ENCODE results near the gene PGA4. TPM values are rescaled to one million over a fixed set of nuclear protein-coding genes. Genes with fewer than 3 reads are reported as not detected.
"Not testable (repeated sequence)": the region's sequence is repeated elsewhere in the genome, so short reads cannot be mapped to it uniquely, and the experiment has no call there.

The PGA4 gene
- total RNA-seq, 1 experiment from 2014 or later: not detected

DNA sequence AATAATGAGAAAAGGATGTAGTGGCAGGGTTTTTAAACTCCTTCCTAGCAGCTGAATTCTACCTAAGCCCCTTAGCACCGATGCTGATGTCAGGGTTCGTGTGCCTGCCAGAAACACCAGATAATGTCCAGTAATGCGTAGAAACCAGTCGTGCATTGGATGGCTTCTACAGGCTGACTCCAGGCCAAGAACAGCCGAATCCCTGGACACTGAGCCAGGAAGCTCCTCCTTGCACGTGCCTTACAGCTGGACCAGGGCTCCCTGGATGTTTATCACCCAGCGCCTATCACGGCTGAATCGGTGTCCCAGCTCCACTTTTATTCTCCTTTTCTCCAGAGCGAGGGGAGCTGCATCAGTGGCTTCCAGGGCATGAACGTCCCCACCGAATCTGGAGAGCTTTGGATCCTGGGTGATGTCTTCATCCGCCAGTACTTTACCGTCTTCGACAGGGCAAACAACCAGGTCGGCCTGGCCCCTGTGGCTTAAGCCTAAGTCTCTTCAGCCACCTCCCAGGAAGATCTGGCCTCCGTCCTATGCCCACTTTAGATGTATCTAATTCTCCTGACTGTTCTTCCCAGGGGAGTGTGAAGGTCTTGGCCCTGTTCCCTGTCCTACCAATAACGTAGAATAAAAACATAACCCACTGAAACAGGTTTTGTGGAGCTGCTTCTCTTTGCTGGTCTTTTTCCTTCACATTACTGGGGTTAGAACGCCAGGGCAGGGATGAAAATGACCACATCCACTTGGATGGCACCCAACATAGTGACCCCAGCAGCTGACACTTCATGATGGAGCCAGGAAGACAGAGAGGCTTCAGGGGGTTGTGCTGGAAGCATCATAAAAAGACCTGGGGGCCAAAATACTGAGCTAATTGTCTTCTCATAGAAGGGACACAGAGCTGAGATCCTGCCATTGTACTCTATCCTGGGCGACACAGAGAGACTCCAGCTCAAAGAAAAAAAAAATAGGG, 28.9 kb downstream of the PGA4 start:
- not testable (repeated sequence) for DNase-seq (ENCODE audit: low read depth)

DNA sequence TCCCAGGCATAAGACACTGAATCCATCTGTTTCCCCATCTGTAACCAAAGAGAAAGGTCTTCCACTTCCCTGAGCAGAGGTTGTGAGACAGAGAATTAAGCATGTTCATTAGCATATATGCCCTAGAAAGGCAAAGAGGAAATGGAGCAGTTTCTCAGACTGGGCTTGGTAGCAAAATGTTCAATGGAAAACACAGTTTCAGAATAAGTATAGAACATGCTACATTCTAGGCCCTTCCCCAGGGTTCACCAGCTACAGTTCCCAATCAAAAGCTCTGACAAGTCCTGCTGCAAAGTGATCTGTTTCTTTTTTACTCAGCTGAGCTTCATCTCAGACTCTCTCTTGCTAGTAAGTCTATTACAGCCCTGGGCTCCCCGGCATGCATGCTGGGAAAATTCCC, 30.2 kb downstream of the PGA4 start:
- DNase-seq (ENCODE audit: low read depth): not testable (repeated sequence)

DNA sequence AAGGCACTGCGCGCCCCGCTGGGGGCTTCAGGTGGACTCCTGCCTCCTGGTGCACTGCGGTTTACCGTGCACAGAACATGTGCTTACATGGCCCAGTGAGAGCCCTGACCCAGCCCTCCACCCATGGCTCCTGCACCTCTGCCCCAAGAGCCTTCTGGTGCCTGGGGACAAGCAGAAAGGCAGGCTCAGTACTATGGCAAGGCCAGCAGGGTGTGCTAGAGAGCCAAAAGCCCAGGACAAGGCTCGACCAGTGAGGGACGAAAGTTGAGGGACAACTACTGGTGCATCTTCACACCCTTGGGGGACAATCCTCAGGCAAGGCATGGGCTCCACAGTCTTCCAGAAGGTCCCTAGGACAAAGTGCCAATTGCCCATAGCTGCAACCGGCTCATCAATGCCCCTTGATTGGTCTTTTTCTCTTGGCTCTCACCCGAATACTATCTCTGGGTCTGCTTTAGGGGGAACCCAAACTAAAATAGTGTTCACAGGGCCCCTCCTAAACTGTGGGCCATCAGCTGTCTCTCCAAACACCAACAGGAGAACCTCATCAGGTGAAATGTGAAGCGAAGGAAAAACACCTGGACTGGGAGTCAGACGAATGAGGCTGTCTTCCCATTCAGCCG, 32.4 kb downstream of the PGA4 start:
- peak; percentile 55 for DNase-seq (ENCODE audit: low read depth)

DNA sequence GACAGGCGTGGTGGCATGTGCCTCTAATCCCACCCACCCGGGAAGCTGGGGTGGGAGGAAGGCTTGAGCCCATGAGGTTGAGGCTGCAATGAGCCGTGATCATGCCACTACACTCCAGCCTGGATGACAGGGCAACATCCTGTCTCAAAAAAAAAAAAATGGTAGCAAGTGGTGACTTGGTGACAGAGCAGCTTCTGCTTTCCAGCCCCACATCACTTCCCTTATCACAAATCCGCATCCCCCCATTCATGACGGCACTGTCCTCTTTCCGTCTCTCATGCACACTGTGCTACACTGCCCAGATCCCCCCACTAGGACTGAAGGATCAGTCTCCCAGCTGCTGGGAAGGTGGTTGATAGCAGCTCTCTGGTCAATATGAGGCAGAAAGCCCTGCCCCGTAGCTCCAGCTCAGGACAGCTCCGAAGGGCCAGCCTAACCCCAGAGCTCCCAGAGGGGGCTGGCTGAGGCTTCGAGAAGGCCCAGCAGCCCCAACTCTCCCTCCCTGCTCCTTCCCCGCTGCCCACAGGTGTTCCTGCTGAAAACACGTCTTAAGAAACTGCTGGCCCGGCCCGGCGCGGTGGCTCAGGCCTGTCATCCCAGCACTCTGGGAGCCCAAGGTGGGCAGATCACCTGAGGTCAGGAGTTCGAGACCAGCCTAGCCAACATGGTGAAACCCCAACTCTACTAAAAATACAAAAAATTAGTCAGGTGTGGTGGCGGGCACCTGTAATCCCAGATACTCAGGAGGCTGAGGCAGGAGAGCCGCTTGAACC, 34.7 kb downstream of the PGA4 start:
- DNase-seq (ENCODE audit: low read depth): no peak

DNA sequence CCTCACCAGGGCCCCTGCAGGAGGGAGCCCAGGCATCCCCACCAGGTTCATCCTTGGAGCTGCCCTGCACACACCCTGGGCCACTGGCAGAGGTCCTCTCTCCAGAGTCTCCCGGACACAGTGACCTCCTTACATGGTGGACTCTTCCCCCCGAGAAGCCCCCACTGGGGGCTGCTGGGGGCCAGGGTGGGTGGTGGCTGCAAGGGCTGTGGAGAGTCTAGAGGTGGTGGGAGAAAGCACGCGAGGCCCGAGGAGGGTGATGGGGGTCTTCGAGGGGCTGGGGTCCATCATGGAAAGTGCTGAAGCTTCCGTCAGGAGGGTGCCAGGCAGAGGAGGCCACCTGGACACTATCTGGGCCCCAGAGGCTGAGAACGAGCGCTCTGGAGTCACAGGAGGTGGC, 36.4 kb downstream of the PGA4 start:
- DNase-seq (ENCODE audit: low read depth): no peak

DNA sequence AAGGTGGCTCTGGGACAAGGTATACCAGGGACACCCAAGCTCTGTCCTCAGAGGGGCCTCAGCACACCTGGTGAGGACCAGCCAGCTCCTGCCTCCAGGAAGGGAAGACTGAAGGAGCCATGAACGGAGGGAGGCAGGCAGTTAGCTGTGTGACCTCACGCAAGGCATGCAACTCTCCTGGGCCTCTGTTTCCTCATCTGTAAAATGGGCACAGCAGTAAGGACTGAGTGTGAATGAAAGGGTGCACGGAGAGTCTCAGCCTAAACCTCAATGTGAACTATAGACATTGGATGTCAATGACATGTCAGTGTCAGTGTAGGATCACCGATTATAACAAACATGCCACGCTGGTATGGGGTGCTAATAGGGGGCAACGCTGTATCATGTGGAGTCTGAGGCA, 37.2 kb downstream of the PGA4 start:
- no peak for DNase-seq (ENCODE audit: low read depth)

DNA sequence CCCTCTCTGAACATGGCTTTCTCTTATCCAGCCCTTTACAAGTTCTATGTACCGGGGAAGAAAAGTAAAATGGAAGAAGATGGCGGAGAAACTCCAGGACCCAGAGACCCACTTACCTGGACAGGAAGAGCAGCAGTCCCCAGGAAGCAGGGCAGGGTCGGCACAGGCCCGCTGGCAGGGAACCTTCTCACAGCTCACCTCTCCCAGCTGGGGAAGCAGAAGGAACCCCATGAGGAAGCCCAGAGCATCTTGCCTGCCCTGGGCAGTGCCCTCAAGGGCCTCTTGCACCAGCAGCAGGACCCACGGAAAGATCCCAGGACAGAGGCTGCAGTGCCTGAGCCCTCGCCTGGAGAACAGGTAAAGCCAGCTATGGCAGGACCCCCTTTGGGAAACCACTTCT, 42.2 kb downstream of the PGA4 start:
- DNase-seq (ENCODE audit: low read depth): no peak

DNA sequence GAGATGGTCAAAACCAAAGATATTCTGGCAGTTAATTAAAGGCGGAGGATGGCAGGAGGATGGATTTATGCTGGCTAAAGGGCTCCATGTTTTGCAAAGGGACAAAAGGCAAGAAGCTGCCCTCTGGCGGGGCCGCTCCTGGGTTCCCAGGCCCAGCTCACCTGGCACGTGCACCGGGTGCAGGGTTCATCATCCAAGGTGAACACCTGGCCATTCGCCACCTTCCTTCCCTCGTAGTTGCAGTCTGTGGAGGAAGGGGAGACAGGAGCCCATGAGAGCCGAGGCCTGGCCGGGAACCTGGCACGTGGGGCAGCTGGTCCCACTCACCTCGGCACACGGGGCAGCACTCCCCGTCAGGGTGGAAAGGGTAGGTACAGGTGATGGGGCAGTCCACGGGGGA, 42.6 kb downstream of the PGA4 start:
- no peak for DNase-seq (ENCODE audit: low read depth)

DNA sequence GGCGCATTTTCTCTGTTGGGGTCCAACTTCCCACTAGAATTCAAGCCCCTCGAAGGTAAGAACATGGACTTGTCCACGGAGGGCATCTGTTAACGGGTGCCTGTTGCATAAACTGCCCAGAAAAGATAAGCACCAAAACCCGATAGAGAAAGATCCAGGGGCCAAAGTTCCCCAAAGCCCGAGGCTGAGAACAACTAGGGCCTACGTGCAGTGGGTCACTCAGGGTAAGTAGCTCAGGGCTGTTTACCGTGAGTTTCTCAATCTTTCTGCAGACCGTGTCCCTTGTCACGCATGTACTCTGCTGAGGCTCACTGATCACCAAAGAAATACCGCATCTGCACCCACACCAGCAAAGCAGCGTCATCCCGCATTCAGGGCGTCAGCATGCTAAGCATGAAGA, 43.2 kb downstream of the PGA4 start:
- no peak for DNase-seq (ENCODE audit: low read depth)

DNA sequence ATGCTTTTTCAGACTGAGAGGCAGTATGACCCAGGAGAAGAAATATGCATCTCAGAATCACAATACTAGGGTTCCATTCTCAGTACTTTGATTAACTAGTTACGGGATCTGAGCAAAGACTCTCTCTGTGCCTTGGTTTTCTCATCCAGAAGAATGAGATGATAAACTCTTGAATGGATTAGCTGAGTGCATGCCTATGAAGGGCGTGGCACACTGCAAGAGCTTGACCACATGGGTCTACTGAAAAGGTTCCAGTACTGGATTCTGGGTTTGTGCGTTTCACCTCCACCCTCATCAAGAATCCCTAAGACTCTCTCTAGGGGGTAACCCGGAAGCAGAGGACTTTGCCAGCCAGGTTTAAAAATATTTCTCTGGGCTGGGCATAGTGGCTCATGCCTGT, 44.5 kb downstream of the PGA4 start:
- no peak for DNase-seq (ENCODE audit: low read depth)

DNA sequence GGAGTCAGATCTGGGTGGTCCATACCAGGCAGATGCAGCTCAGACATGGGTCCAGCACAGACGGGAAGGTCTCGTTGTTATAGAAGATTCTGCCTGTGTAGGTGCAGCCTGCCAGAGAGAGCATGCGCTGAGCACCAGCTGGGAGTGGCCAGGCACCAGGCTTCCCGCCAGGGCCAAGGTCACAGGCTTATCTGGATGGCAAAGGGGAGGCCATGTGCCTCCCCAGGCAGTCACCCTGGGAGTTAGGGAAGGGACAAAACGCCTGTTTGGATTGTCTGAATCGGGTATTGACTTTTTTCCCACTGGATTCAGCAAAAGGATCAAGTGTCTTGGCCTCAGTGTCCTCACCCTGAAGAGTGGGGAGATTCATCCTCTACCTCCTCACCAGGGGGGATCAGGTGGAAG, 45.3 kb downstream of the PGA4 start:
- no peak for DNase-seq (ENCODE audit: low read depth)

DNA sequence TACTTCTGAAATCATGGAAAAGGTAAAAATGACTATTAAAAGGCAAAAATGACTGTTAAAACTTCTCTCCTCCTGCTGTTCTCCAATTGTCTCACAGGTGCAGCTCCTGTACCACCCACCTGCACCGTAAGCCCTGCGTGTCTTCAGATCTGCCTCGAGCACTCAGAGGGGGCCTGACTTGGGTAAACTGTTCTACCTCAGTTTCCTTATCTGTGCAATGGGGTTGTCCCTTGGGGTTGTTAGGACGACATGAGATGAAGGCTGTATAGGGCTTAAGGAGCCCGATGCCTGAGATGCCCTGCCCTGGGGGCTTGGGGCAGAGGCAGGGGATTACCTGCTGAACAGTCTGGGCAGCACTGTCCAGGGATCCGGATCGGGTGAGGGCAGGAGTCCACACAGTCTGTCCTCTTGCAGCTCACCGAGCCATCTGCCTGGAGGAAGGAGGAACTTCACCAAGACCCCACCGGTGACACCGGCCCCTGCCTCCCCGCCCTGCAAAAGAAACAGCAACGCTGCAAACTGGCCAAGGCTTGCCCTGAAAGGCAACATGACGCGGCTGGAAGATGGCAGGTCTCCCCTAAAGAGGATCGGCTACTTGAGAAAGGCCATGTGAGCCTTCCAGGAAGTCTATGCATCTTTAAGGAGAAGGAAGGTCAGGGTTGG, 46.6 kb downstream of the PGA4 start:
- no peak for DNase-seq (ENCODE audit: low read depth)

DNA sequence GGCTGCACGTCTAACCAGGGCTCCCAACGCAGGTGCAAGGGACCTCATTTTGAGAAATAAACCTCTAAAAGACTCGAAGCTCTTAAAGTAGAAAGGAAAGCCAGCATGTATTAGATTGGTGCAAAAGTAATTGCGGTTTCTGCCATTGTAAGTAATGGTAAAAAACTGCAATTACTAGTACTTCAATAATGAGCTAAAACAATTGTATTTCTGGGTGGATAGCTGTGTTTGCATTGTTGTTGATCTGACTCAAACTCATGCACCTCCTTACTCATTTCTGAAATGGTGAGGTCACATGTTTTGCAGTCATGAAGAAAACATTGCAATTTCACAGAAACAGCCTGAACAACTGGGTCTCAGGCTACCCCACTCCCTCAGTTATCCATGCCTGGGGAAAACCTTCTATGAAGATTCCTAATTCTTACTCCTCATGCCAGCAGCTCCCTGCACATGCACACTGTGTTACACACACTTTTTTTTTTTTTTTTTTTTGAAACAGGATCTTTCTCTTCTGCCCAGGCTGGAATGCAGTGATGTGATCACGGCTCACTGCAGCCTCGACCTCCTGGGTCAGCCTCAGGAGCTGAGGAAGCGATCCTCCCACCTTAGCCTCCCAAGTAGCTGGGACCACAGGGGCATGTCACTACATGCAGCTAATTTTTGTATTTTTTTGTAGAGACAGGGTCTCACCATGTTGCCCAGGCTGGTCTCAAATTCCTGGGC, 48.4 kb downstream of the PGA4 start:
- DNase-seq (ENCODE audit: low read depth): peak; percentile 30

DNA sequence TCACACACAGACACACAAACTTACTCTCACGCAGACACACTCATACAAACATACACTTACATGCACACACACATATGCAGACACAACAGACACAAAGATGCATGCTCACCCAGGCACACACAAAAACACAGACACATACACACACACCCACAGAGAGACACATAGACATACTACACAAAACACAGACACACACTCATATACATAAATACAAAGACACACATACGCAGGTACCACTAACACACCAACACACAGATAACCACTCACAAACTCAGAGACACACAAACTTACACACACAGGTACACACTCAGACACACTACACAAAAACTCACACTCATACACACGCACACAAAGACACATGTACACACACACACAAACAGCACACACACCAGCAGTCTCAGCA, 50.6 kb downstream of the PGA4 start:
- DNase-seq (ENCODE audit: low read depth): no peak

DNA sequence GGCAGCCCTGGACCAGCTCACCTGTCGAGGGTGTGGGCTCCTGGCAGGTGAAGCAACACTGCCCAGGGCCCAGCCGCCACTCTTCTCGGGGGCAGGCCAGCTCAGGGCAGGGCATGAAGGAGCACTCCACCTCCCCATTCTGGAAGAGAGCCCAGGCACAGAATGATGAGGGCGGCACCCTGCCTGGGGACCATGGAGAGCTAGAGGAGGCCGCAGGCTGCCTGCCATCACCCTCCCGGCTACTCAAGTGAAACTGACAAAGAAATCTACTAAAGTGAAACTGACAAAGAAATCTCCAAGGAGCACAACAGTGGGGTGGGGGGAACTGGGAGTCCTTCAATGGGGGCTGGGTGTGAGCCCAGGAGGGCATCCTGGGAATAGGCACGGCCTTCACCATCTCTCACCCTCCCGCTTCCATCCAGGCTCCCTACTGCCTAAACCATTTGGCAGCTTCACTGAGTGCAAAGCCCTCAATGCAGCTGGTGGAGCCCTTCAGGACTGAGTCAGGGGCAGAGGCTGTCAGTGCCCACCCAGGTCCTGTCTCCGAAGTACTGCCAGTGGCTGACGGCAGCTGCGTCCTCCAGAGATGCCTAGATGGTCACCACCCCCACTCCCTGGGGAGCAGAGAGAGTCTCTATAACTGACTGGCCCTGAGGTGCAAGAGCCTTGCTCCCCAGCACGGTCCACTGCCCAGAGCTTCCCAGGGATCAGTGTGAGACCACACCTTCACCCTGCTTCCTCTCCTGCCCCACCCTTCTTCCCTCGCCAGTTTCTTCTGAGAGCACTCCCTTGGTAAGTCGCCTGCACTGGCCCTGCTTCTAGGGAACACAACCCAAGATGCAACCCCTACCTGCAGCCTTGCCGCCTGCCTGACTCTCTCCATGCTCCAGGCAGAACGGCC, 51.3 kb downstream of the PGA4 start:
- no peak for DNase-seq (ENCODE audit: low read depth)

DNA sequence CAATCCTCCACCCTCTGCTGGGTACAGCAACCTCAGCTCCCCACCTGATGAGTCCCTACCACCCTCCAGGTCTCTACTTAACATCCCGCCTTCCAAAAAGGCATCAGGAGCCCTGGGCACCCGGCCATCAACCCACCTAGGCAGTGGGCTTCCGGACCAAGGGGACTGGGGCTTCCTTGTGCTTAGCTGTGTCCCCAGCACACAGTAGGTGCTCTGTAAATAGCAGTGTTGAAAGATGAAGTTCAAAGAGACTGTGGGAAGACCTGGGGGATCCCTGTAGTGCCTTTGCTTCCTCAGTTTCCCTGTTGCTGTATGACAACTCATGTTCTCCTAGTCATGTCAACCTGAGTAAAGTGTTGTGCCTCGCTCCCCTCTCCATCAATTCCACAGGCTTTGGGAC, 51.9 kb downstream of the PGA4 start:
- no peak for DNase-seq (ENCODE audit: low read depth)

DNA sequence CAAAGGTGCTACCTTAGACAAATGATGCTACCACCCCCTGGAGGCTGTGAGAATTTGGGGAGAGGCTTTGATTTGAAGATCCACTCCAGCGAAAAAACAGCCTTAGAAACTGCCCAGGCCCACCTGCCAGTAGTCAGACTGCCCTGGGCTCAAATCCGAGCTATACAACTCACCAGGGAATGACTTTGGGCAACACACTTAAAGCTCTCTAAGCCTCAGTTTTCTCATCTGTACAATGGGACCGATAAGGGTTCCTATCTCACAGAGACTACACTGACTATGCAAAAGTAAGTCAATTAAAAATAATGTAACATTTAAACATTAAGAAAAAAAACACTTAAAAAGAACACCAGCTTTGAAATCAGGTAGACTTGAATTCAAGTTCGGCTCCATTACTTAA, 53.0 kb downstream of the PGA4 start:
- no peak for DNase-seq (ENCODE audit: low read depth)

DNA sequence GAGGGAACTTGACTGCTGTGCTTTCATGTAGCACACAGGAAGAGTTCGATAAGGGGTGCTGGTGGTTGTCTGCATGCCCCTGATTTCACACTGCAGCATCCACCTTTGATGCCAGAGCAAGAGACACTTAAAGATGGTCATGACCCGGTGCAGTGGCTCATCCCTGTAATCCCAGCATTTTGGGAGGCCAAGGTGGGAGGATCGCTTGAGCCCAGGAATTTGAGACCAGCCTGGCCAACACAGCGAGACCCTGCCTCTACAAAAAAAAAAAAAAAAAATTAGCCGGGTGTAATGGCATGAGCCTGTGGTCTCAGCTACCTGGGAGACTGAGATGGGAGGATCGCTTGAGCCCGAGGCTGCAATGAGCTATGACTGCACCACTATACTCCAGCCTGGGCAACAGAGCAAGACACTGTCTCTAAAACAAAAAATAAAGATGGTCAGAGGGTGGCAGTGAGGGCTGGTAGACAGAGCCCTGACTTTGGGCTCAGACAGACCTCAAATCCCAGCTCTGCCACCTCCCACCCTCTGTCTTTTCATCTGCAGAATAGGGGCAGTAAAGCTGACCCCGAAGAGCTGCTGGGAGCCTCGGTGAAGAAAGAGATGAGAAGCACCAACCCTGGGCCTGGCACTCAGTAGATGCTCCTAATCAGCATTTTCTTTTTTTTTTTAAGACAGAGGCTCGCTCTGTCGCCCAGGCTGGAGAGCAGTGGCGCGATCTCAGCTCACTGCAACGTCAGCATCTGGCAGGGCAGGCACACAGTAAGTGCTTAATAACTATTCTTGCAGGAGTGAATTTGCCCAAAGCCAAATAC, 55.2 kb downstream of the PGA4 start:
- DNase-seq (ENCODE audit: low read depth): no peak

DNA sequence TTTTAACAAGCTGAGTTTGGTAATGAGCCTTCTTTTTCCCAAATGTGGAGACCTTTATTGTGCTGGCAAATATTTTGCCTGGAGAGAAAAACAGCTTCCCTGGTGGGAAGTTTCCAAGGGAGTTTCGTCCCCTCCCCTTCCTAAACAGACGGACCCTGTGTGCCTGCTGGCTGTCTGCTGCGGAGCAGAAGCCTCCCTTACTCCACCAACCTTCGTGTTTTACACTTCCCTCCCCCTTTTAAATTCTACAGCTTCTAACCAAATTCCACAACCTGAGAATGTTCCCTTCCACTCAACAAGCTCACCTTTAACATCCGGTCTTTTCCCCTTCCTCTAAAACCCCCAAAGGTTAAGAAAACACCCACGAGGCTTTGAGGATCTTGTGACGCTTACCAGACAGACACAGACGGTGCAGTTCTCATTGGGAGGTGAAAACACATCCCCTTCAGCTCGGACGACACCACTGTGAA, 55.9 kb downstream of the PGA4 start:
- DNase-seq (ENCODE audit: low read depth): no peak

All from M059J (cell line).